SK-N-SH treated with all-trans-retinoic acid at 6 μM for 48 hours (cell line): ENCODE results near the gene TRIM17.

Experiments
- ATAC-seq: fragments of 200-7000 bp; cut with Tn5 transposase; 3 replicates; pipeline ENCODE4 v1.9.1; 2020; ENCODE audit warnings: mild to moderate bottlenecking, moderate library complexity
- ARNTL ChIP-seq: fragments of 450-650 bp; formaldehyde crosslinking; IDR thresholded peaks from 2 replicates; pipeline ENCODE4 v1.5.0; 2020; ENCODE audit warnings: low read depth, mild to moderate bottlenecking, moderate library complexity, borderline replicate concordance
- BACH2 ChIP-seq: fragments of 250-450 bp; sonication (Bioruptor Pico); IDR thresholded peaks from 2 replicates; pipeline ENCODE4 v1.9.0; 2021; ENCODE audit warnings: mild to moderate bottlenecking, borderline replicate concordance
- CREB5 ChIP-seq: fragments of 250-450 bp; sonication (Bioruptor Pico); IDR thresholded peaks from 2 replicates; pipeline ENCODE4 v1.5.1; 2020; ENCODE audit warnings: low read depth, mild to moderate bottlenecking, moderate library complexity
- CSRNP3 ChIP-seq: fragments of 250-450 bp; sonication (Bioruptor Pico); IDR thresholded peaks from 2 replicates; pipeline ENCODE4 v1.5.1; 2021; ENCODE audit warnings: mild to moderate bottlenecking, moderate library complexity
- ESRRG ChIP-seq: fragments of 250-450 bp; sonication (Bioruptor Pico); IDR thresholded peaks from 2 replicates; pipeline ENCODE4 v1.6.1; 2021; ENCODE audit warnings: mild to moderate bottlenecking
- GLIS3 ChIP-seq: fragments of 250-450 bp; sonication (Bioruptor Pico); IDR thresholded peaks from 2 replicates; pipeline ENCODE4 v1.5.0; 2020; ENCODE audit warnings: mild to moderate bottlenecking, moderate library complexity
- OSR1 ChIP-seq: fragments of 250-450 bp; sonication (Bioruptor Pico); IDR thresholded peaks from 2 replicates; pipeline ENCODE4 v1.8.0; 2022; ENCODE audit warnings: moderate library complexity, mild to moderate bottlenecking, inconsistent platforms
- POU6F1 ChIP-seq: fragments of 250-450 bp; sonication (Bioruptor Pico); IDR thresholded peaks from 2 replicates; pipeline ENCODE4 v1.8.0; 2021; ENCODE audit warnings: low read depth, mild to moderate bottlenecking, moderate library complexity, borderline replicate concordance
- PPARA ChIP-seq: fragments of 250-450 bp; sonication (Bioruptor Pico); IDR thresholded peaks from 2 replicates; pipeline ENCODE4 v1.5.0; 2020; ENCODE audit warnings: mild to moderate bottlenecking, borderline replicate concordance
- SNAI2 ChIP-seq: fragments of 250-450 bp; sonication (Bioruptor Pico); IDR thresholded peaks from 2 replicates; pipeline ENCODE4 v1.5.0; 2020; ENCODE audit warnings: mild to moderate bottlenecking, moderate library complexity
- TCF4 ChIP-seq: fragments of 250-450 bp; sonication (Bioruptor Pico); IDR thresholded peaks from 2 replicates; pipeline ENCODE4 v1.8.0; 2021; ENCODE audit warnings: mild to moderate bottlenecking, moderate library complexity, borderline replicate concordance
- TOX ChIP-seq: fragments of 250-450 bp; sonication (Bioruptor Pico); IDR thresholded peaks from 2 replicates; pipeline ENCODE4 v1.8.0; 2021; ENCODE audit warnings: mild to moderate bottlenecking, moderate library complexity, borderline replicate concordance
- TSHZ2 ChIP-seq: fragments of 250-450 bp; sonication (Bioruptor Pico); IDR thresholded peaks from 2 replicates; pipeline ENCODE4 v1.5.0; 2020; ENCODE audit warnings: mild to moderate bottlenecking, moderate library complexity
- ZC3H10 ChIP-seq: fragments of 250-450 bp; sonication (Bioruptor Pico); IDR thresholded peaks from 2 replicates; pipeline ENCODE4 v1.5.1; 2021; ENCODE audit warnings: mild to moderate bottlenecking, moderate library complexity
- ZFP3 ChIP-seq: fragments of 250-450 bp; sonication (Bioruptor Pico); IDR thresholded peaks from 2 replicates; pipeline ENCODE4 v1.5.0; 2020; ENCODE audit warnings: mild to moderate bottlenecking, moderate library complexity
- ZFP30 ChIP-seq: fragments of 450-650 bp; formaldehyde crosslinking; IDR thresholded peaks from 2 replicates; pipeline ENCODE4 v1.5.0; 2022; ENCODE audit warnings: mild to moderate bottlenecking, moderate library complexity
- ZNF565 ChIP-seq: fragments of 450-650 bp; formaldehyde crosslinking; conservative IDR thresholded peaks from 2 replicates; pipeline ENCODE4 v1.5.0; 2020; ENCODE audit warnings: low read depth, mild to moderate bottlenecking, moderate library complexity
- ZNF70 ChIP-seq: fragments of 450-650 bp; formaldehyde crosslinking; IDR thresholded peaks from 2 replicates; pipeline ENCODE4 v1.5.0; 2020; ENCODE audit warnings: mild to moderate bottlenecking, moderate library complexity
- ZNF8 ChIP-seq: fragments of 450-650 bp; formaldehyde crosslinking; IDR thresholded peaks from 2 replicates; pipeline ENCODE4 v1.5.0; 2020; ENCODE audit warnings: mild to moderate bottlenecking, moderate library complexity

TRIM17 gene

GRCh38 chr1:228376651-228377631 lies 39.7 kb downstream of the TRIM17 start (continued):
- no peak for TF ChIP-seq ARNTL (CRISPR knock-in tag)
- TF ChIP-seq, all 23 proteins: peak for 0

GRCh38 chr1:228376262-228376628 lies 40.4 kb downstream of the TRIM17 start:
- no peak for ATAC-seq
- no peak for TF ChIP-seq ZNF70 (CRISPR knock-in tag)
- no peak for TF ChIP-seq TSHZ2
- TF ChIP-seq TCF4, result no peak
- TF ChIP-seq ARNTL (CRISPR knock-in tag), result no peak
- TF ChIP-seq BACH2 (CRISPR knock-in tag), result no peak
- no peak for TF ChIP-seq GLIS3 (CRISPR knock-in tag)
- TF ChIP-seq POU6F1, result no peak

GRCh38 chr1:228375578-228376261 lies 40.9 kb downstream of the TRIM17 start:
- TF ChIP-seq ESRRG (CRISPR knock-in tag) (no peak), ZFP3 (CRISPR knock-in tag) (no peak), ZNF70 (CRISPR knock-in tag) (no peak), TCF4 (no peak), TSHZ2 (no peak), ARNTL (CRISPR knock-in tag) (no peak), ZFP30 (CRISPR knock-in tag) (no peak), CREB5 (CRISPR knock-in tag) (no peak), POU6F1 (no peak), ZC3H10 (CRISPR knock-in tag) (no peak), CSRNP3 (CRISPR knock-in tag) (no peak), TOX (CRISPR knock-in tag) (no peak), PPARA (CRISPR knock-in tag) (no peak), SNAI2 (CRISPR knock-in tag) (no peak), ZNF8 (CRISPR knock-in tag) (no peak), OSR1 (no peak), ZNF565 (CRISPR knock-in tag) (no peak)
- TF ChIP-seq, all 23 proteins: peak for 0
- ATAC-seq, result no peak
